Measurements from ENCODE around the gene GPR61. TPM values are rescaled to one million over a fixed set of nuclear protein-coding genes. Genes with fewer than 3 reads are reported as not detected.

GPR61 gene
- total and polyA plus RNA-seq, 11 donors: 0.08 to 0.72 (median 0.16) TPM; not detected in 4

- WGBS, 4 donors: 65 to 84% (median 72%) methylated on average over 8 of the region's 8 CpGs
Measured at GRCh38 chr1:109529881-109530456, 9.7 kb upstream of the GPR61 start.

GRCh38 chr1:109530457-109531087 lies 9.1 kb upstream of the GPR61 start:
- Histone ChIP-seq H3K36me3 (no peaks in the 10 kb centered on the region), H3K9me3 (no peaks in the 10 kb centered on the region), H3K27me3 (no peaks in the 10 kb centered on the region), H3K27ac (peak overlapping the region in 1 of 12 donors; percentile 20), H3K4me1 (peaks cover 0 to 44% (median 21%) of the 10 kb centered on the region in 12 donors), H3K4me3 (no peak overlapping the region)
- WGBS, 4 donors: 62 to 67% (median 63%) methylated on average over 12 to 13 of the region's 13 CpGs
- intact Hi-C loops (cut with DNase I): loop anchor here (2.0 to 10.0 kb wide), 9 partner anchors 32 to 268 kb away; partner anchors contain the start of genes PSMA5 (in 5 of the 10) and PSRC1 (in 2 of the 10)
- DNase-seq (no peak), ATAC-seq (peak in 1 of 4 donors; percentile 3)
- TF ChIP-seq POLR2A (IDR thresholded peaks at IDR 0.05) (no peak), CTCF (IDR thresholded peaks at IDR 0.05) (no peak)

More at GRCh38 chr1:109529881-109530456, 9.7 kb upstream of the GPR61 start:
- H3K27ac ChIP-seq: peak overlapping the region in 1 of 12 donors; percentile 20
- H3K27me3 ChIP-seq: no peaks in the 10 kb centered on the region
- peaks cover 0 to 38% (median 19%) of the 10 kb centered on the region in 12 donors for H3K4me1 ChIP-seq
- H3K9me3 ChIP-seq: no peaks in the 10 kb centered on the region
- no peak overlapping the region for H3K4me3 ChIP-seq
- DNase-seq: no peak
- ATAC-seq: no peak
- H3K36me3 ChIP-seq: no peaks in the 10 kb centered on the region
- TF ChIP-seq POLR2A (IDR thresholded peaks at IDR 0.05) (no peak), CTCF (IDR thresholded peaks at IDR 0.05) (no peak)
- intact Hi-C loops (cut with DNase I): loop anchor here (2.0 to 10.0 kb wide), 9 partner anchors 31 to 268 kb away; partner anchors contain the start of genes PSMA5 (in 5 of the 10) and PSRC1 (in 2 of the 10)

- TF ChIP-seq CTCF (IDR thresholded peaks at IDR 0.05) (no peak), POLR2A (IDR thresholded peaks at IDR 0.05) (no peak)
- 50 to 79% (median 60%) methylated on average over 4 of the region's 4 CpGs for WGBS, 4 donors
- peak overlapping the region in 2 of 12 donors; percentile 50 to 77 for H3K27ac ChIP-seq
- DNase-seq (no peak), ATAC-seq (no peak)
- intact Hi-C loops (cut with DNase I): loop anchor here (2.0 to 10.0 kb wide), 9 partner anchors 33 to 269 kb away; partner anchors contain the start of genes PSMA5 (in 5 of the 10) and PSRC1 (in 2 of the 10)
- H3K36me3 ChIP-seq: no peaks in the 10 kb centered on the region
- H3K9me3 ChIP-seq: no peaks in the 10 kb centered on the region
- peaks cover 0 to 51% (median 23%) of the 10 kb centered on the region in 12 donors for H3K4me1 ChIP-seq
- no peak overlapping the region for H3K4me3 ChIP-seq
- H3K27me3 ChIP-seq: no peaks in the 10 kb centered on the region
Measured at GRCh38 chr1:109531380-109531779, 8.3 kb upstream of the GPR61 start.

GRCh38 chr1:109531826-109532364 lies 7.8 kb upstream of the GPR61 start:
- H3K9me3 ChIP-seq: no peaks in the 10 kb centered on the region
- peaks cover 0 to 56% (median 24%) of the 10 kb centered on the region in 12 donors for H3K4me1 ChIP-seq
- no peak for DNase-seq
- ATAC-seq: no peak
- no peaks in the 10 kb centered on the region for H3K27me3 ChIP-seq
- peak overlapping the region in 8 of 12 donors; percentile 12 to 45 (median 33) for H3K4me3 ChIP-seq
- H3K36me3 ChIP-seq: no peaks in the 10 kb centered on the region
- 51 to 60% (median 58%) methylated on average over 12 to 16 of the region's 16 CpGs for WGBS, 4 donors
- no peak for TF ChIP-seq POLR2A (IDR thresholded peaks at IDR 0.05)
- no peak for TF ChIP-seq CTCF (IDR thresholded peaks at IDR 0.05)
- intact Hi-C loops (cut with DNase I): loop anchor here (1.0 to 10.0 kb wide), 13 partner anchors 33 to 270 kb away; partner anchors contain the start of genes PSMA5 (in 5 of the 10), PSRC1 (in 2 of the 10) and CYB561D1 (in 1 of the 10)
- peak overlapping the region in 3 of 12 donors; percentile 13 to 77 (median 50) for H3K27ac ChIP-seq

Measured in heart left ventricle (tissue), 16 donors.